Mesendoderm (in vitro differentiated cells): ENCODE results near the gene CELSR2.

Experiments
- DNase-seq: peaks from one replicate; pipeline ENCODE4 v3.0.0; 2013
- H2AK5ac ChIP-seq: 2 replicates; pipeline ENCODE4 v1.6.1; 2013; ENCODE audit warnings: low read length, inconsistent platforms
- H2BK120ac ChIP-seq: 2 replicates; pipeline ENCODE4 v1.6.1; 2013; ENCODE audit warnings: low read depth, mild to moderate bottlenecking, low read length, moderate library complexity, mixed read lengths
- H2BK15ac ChIP-seq: replicated peaks from 2 replicates; pipeline ENCODE4 v1.6.1; 2013; ENCODE audit warnings: low read depth, mild to moderate bottlenecking, moderate library complexity
- H2BK5ac ChIP-seq: 2 replicates; pipeline ENCODE4 v1.6.1; 2013; ENCODE audit warnings: low read length, inconsistent platforms
- H3K18ac ChIP-seq: 2 replicates; pipeline ENCODE4 v1.6.1; 2013; ENCODE audit warnings: mild to moderate bottlenecking, low read length, mixed read lengths
- H3K23ac ChIP-seq: one replicate; pipeline ENCODE4 v1.6.1; 2013; ENCODE audit warnings: low read length
- H3K27ac ChIP-seq: 2 replicates; pipeline ENCODE4 v1.5.1; 2013; ENCODE audit warnings: low read depth, mild to moderate bottlenecking, inconsistent platforms, low read length, moderate library complexity
- H3K27me3 ChIP-seq: 2 replicates; pipeline ENCODE4 v1.6.1; 2013; ENCODE audit warnings: low read length, control low read depth, mild to moderate bottlenecking, inconsistent platforms; ENCODE audit not compliant: insufficient read depth, poor library complexity
- H3K36me3 ChIP-seq: 2 replicates; pipeline ENCODE4 v1.6.1; 2013; ENCODE audit warnings: low read length, inconsistent platforms; ENCODE audit not compliant: control insufficient read depth, insufficient read depth
- H3K4ac ChIP-seq: one replicate; pipeline ENCODE4 v1.6.1; 2013; ENCODE audit warnings: low read depth, mild to moderate bottlenecking, low read length, moderate library complexity
- H3K4me1 ChIP-seq: 2 replicates; pipeline ENCODE4 v1.6.1; 2013; ENCODE audit warnings: low read depth, low read length, inconsistent platforms; ENCODE audit not compliant: control insufficient read depth
- H3K4me2 ChIP-seq: 2 replicates; pipeline ENCODE4 v1.6.1; 2013; ENCODE audit warnings: low read length
- H3K4me3 ChIP-seq: 2 replicates; pipeline ENCODE4 v1.5.1; 2013; ENCODE audit warnings: mild to moderate bottlenecking, low read length
- H3K56ac ChIP-seq: one replicate; pipeline ENCODE4 v1.6.1; 2013; ENCODE audit warnings: low read length
- H3K79me1 ChIP-seq: 2 replicates; pipeline ENCODE4 v1.6.1; 2013; ENCODE audit warnings: low read length, inconsistent platforms
- H3K79me2 ChIP-seq: 2 replicates; pipeline ENCODE4 v1.6.1; 2013; ENCODE audit warnings: mild to moderate bottlenecking, low read length; ENCODE audit not compliant: control insufficient read depth, insufficient read depth
- H3K9ac ChIP-seq: 2 replicates; pipeline ENCODE4 v1.6.1; 2013; ENCODE audit warnings: low read length, inconsistent platforms
- H4K5ac ChIP-seq: one replicate; pipeline ENCODE4 v1.6.1; 2013; ENCODE audit warnings: low read length
- H4K8ac ChIP-seq: one replicate; pipeline ENCODE4 v1.6.1; 2013; ENCODE audit warnings: low read depth, mild to moderate bottlenecking, control low read depth, low read length, moderate library complexity
- WGBS: extraction: QIAGEN DNeasy Blood & Tissue Kit; methylation state at CpG from one replicate; pipeline ENCODE4 v1.1.7; 2013; ENCODE audit warnings: low lambda C conversion rate, missing lambda C conversion rate; ENCODE audit not compliant: insufficient coverage; ENCODE audit errors: extremely low coverage; 5-methylcytosine and 5-hydroxymethylcytosine counted together

The CELSR2 gene

DNA sequence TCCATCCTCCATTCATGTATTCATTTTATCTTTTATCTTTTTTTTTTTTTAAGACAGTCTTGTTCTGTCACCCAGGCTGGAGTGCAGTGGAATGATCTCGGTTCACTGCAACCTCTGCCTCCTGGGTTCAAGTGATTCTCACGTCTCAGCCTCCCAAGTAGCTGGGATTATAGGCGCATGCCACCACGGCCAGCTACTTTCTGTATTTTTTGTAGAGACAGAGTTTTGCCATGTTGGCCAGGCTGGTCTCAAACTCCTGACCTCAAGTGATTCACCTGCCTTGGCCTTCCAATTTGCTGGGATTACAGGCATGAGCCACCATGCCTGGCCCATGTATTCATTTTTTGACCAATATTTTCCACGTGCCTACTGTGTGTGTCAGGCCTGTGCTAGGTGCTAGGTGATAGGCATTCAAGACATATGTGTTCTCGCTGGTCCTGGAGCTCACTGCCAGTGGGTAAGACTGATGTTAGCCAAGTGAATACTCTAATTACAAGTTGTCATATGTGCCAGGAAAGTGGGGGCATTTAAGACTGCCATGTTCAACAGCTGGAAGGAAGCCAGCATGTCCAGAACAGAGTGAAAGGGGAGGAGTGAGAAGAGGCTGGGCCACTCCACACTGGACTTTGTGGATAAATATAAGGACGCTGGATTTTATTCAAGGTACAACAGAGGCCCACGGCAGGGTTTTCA lies 5.3 kb upstream of the CELSR2 start:
- H3K27ac ChIP-seq = no peak overlapping the region
- H2BK15ac ChIP-seq = no peak overlapping the region
- no peaks in the 10 kb centered on the region for H3K79me2 ChIP-seq

DNA sequence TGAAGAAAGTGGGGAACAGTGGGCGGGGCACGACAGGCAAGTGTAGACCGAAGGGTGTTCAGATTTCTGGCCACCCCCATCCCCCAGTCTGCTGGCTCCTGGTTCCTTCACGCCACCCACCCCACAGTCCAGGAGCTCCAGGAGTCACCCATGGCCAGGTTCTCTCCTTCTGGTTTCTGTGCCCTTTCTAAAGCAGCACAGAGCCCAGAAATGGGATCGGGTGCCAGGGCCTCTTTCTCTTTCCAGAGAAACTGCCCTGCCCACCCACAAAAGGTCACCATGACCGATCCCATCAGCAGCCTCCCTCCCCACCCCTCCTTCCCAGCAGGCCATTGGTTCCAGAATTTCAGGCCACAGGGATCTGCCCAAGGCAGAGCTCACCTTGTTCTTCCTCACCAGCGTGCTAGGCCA lies 3.2 kb upstream of the CELSR2 start:
- no peaks in the 10 kb centered on the region for H3K36me3 ChIP-seq
- no peak overlapping the region for H2BK5ac ChIP-seq
- no peak overlapping the region for H2BK15ac ChIP-seq
- peaks cover 3% of the 10 kb centered on the region for H3K4me1 ChIP-seq
- no peak overlapping the region for H4K5ac ChIP-seq
- H3K27me3 ChIP-seq = no peaks in the 10 kb centered on the region
- no CpG with 5 or more reads among the region's 7 CpGs for WGBS
- H2AK5ac ChIP-seq = no peak overlapping the region
- no peak overlapping the region for H3K4me3 ChIP-seq
- H2BK120ac ChIP-seq = no peak overlapping the region
- no peaks in the 10 kb centered on the region for H3K79me2 ChIP-seq
- H3K4ac ChIP-seq = no peak overlapping the region
- H3K9ac ChIP-seq = no peak overlapping the region
- no peak overlapping the region for H4K8ac ChIP-seq
- no peak overlapping the region for H3K23ac ChIP-seq
- H3K56ac ChIP-seq = no peak overlapping the region
- H3K18ac ChIP-seq = no peak overlapping the region
- no peak overlapping the region for H3K4me2 ChIP-seq
- no peak for DNase-seq
- no peak overlapping the region for H3K27ac ChIP-seq
- H3K79me1 ChIP-seq = no peaks in the 10 kb centered on the region

More for the DNA sequence above, 5.3 kb upstream of the CELSR2 start:
- Histone ChIP-seq H3K36me3 (no peaks in the 10 kb centered on the region), H3K56ac (no peak overlapping the region), H2AK5ac (no peak overlapping the region), H3K23ac (no peak overlapping the region), H3K79me1 (no peaks in the 10 kb centered on the region), H2BK120ac (no peak overlapping the region), H3K4me1 (peaks cover 7% of the 10 kb centered on the region), H3K4me2 (no peak overlapping the region), H3K27me3 (no peaks in the 10 kb centered on the region), H3K18ac (no peak overlapping the region), H4K8ac (no peak overlapping the region), H3K4me3 (no peak overlapping the region), H3K4ac (no peak overlapping the region), H2BK5ac (no peak overlapping the region), H3K9ac (no peak overlapping the region), H4K5ac (no peak overlapping the region)
- no CpG with 5 or more reads among the region's 8 CpGs for WGBS
- DNase-seq = no peak

DNA sequence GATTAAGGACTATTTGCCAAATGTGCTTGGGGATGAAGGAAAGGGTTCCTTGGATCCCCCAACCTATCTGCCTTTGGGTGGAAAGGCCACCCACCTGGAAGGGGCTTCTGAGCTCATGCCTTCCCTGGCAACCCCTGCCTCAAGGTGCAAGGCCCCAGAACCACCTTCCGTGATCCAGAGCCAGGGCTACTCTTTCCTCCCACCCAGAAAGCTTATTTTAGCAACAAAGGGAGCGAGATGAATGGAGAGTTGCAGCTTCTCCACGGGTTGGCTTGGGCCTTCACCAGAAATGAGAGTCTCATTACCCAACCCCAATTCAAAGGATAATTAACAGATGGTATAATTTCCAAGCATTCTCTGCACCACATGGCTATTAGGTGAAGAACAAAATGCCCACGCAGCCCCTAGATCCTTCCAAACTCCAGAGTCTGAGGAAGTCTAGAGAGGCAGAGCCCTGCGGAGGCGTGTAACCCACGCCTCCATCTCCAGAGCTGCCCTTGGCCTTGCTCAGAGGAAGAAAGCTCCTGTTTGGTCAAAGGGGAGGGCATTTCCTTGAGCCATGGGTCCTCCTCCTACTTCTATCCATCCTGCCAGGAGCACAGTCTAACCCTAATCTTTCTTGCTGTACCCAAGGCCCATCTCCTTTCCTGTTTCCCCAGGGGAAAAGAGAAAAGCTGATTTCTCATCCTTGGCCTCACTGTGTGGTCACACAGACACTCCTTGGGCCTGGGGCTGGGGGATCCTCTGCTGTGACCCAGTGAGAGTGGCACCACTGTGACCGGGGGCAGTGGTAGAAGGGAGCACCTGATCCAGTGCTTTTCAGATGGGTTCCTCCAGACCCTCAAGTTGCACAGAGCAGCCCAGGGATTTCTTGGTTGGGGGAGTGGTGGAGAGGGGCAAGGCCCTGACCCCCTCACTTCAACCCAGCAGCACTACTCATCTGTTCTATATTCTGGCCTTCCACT lies 1.7 kb upstream of the CELSR2 start:
- H3K27me3 ChIP-seq = no peaks in the 10 kb centered on the region
- no peaks in the 10 kb centered on the region for H3K79me1 ChIP-seq
- no peak overlapping the region for H3K27ac ChIP-seq
- H3K4me1 ChIP-seq = no peaks in the 10 kb centered on the region
- no peak overlapping the region for H2BK120ac ChIP-seq
- no peak overlapping the region for H3K9ac ChIP-seq
- no peak overlapping the region for H3K23ac ChIP-seq
- no peaks in the 10 kb centered on the region for H3K79me2 ChIP-seq
- no peak overlapping the region for H2BK15ac ChIP-seq
- no peak overlapping the region for H3K56ac ChIP-seq
- no peak overlapping the region for H3K18ac ChIP-seq
- no peak overlapping the region for H2AK5ac ChIP-seq
- no peak for DNase-seq
- no peak overlapping the region for H4K5ac ChIP-seq
- no peak overlapping the region for H3K4ac ChIP-seq
- no peak overlapping the region for H4K8ac ChIP-seq
- no peak overlapping the region for H2BK5ac ChIP-seq
- WGBS = no CpG with 5 or more reads among the region's 8 CpGs
- no peaks in the 10 kb centered on the region for H3K36me3 ChIP-seq
- no peak overlapping the region for H3K4me2 ChIP-seq
- no peak overlapping the region for H3K4me3 ChIP-seq

DNA sequence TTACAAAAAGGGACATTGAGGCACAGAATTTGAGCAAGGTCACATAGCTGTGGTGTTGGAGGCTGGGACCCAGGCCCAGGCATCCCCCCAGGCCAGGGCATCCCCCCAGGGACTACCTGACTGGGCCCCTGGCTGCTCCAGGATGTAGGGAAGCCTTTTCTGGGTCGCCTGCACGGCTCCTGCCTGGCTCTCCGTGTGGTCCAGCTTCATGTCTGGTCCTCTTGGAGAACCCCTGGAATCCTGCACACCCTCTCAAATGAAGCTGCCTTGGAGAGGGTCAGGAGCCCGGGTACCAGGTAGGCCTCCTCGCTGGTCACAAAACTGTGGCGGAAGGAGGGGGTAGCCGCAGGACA lies 919 bp upstream of the CELSR2 start:
- Histone ChIP-seq H3K56ac (peak overlapping the region; percentile 65), H3K18ac (no peak overlapping the region), H2BK5ac (no peak overlapping the region), H4K5ac (no peak overlapping the region), H3K4ac (no peak overlapping the region), H2AK5ac (no peak overlapping the region), H3K79me1 (no peaks in the 10 kb centered on the region), H3K36me3 (no peaks in the 10 kb centered on the region), H3K23ac (no peak overlapping the region), H3K9ac (no peak overlapping the region), H2BK120ac (no peak overlapping the region), H2BK15ac (no peak overlapping the region), H3K4me1 (no peaks in the 10 kb centered on the region), H3K4me2 (no peak overlapping the region), H3K79me2 (no peaks in the 10 kb centered on the region), H3K27ac (no peak overlapping the region), H4K8ac (no peak overlapping the region), H3K27me3 (no peaks in the 10 kb centered on the region), H3K4me3 (no peak overlapping the region)
- WGBS = no CpG with 5 or more reads among the region's 7 CpGs
- DNase-seq = no peak

DNA sequence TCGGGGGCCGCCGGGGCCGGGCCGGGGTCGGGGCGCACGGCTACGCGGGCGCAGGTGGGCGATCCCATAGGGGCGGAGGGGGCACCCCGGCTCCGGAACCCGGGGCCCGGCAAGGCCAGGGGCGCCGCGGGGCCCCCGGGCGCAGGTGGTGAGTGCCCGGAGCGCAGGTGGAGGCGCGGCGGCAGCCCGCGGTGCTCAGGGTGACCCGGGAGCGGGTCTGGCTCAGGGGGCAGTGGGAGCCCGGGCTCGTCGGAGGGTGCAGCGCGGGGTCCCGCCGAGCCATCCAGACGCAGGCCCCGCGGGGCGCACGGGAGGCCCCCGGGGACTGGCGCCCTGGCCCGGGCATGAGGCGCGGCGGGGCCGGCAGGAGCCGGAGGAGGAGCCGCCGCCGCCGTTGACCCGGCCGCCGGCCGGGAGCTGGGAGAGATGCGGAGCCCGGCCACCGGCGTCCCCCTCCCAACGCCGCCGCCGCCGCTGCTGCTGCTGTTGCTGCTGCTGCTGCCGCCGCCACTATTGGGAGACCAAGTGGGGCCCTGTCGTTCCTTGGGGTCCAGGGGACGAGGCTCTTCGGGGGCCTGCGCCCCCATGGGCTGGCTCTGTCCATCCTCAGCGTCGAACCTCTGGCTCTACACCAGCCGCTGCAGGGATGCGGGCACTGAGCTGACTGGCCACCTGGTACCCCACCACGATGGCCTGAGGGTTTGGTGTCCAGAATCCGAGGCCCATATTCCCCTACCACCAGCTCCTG lies 489 bp downstream of the CELSR2 start:
- no peak overlapping the region for H3K27ac ChIP-seq
- no peaks in the 10 kb centered on the region for H3K27me3 ChIP-seq
- H3K18ac ChIP-seq = peak overlapping the region; percentile 42
- no peak overlapping the region for H2BK15ac ChIP-seq
- H3K36me3 ChIP-seq = no peaks in the 10 kb centered on the region
- no peak overlapping the region for H3K23ac ChIP-seq
- no peak overlapping the region for H4K8ac ChIP-seq
- H3K4ac ChIP-seq = no peak overlapping the region
- no peak overlapping the region for H2BK120ac ChIP-seq
- H2BK5ac ChIP-seq = no peak overlapping the region
- peaks cover 10% of the 10 kb centered on the region for H3K4me1 ChIP-seq
- peak overlapping the region; percentile 63 for H3K9ac ChIP-seq
- H3K56ac ChIP-seq = peak overlapping the region; percentile 73
- no peaks in the 10 kb centered on the region for H3K79me2 ChIP-seq
- no peak overlapping the region for H2AK5ac ChIP-seq
- no peak overlapping the region for H4K5ac ChIP-seq
- H3K79me1 ChIP-seq = no peaks in the 10 kb centered on the region
- no peak for DNase-seq
- peak overlapping the region; percentile 61 for H3K4me2 ChIP-seq
- no CpG with 5 or more reads among the region's 80 CpGs for WGBS
- peak overlapping the region; percentile 41 for H3K4me3 ChIP-seq
